Activated T-helper 2 cell treated with anti-CD3 and anti-CD28 coated beads, Interferon-gamma antibody, Interleukin-2, Interleukin-4, amounts not matched to agents 10 μg/mL and 5 μg/mL and 100 μg/mL, durations not matched to agents 14 hours and 24 hours and 36 hours (primary cell): Measurements from ENCODE around the gene NKAIN2. TPM values are rescaled to one million over a fixed set of nuclear protein-coding genes. Genes with fewer than 3 reads are reported as not detected.
"Not testable (repeated sequence)": the region's sequence is repeated elsewhere in the genome, so short reads cannot be mapped to it uniquely, and the experiment has no call there.

Source experiments
- DNase-seq: peaks from one replicate; pipeline ENCODE4 v3.0.0; 2021; ENCODE audit warnings: low spot score
- H3K27ac Mint-ChIP-seq: one replicate; pipeline ENCODE4 v1.8.0; 2021; ENCODE audit warnings: mixed read lengths
- H3K27me3 Mint-ChIP-seq: one replicate; pipeline ENCODE4 v1.8.0; 2021; ENCODE audit warnings: low read depth, mixed read lengths
- H3K36me3 Mint-ChIP-seq: one replicate; pipeline ENCODE4 v1.8.0; 2021; ENCODE audit warnings: low read depth, mixed read lengths
- H3K4me1 Mint-ChIP-seq: one replicate; pipeline ENCODE4 v1.8.0; 2021; ENCODE audit warnings: low read depth, mixed read lengths
- H3K4me3 Mint-ChIP-seq: one replicate; pipeline ENCODE4 v1.8.0; 2021; ENCODE audit warnings: low read depth, mild to moderate bottlenecking, moderate library complexity, mixed read lengths
- H3K9me3 Mint-ChIP-seq: one replicate; pipeline ENCODE4 v1.8.0; 2021; ENCODE audit warnings: mixed read lengths
- intact Hi-C: fragments of 100-400 bp; cut with micrococcal nuclease; formaldehyde crosslinking; loops from one replicate; pipeline ENCODE4 v1.15.1; 2023
- total RNA-seq: library from RNA; stranded (reverse); gene quantifications from 2 replicates; pipeline ENCODE4 v1.2.3, GENCODE V29; 2022

NKAIN2 gene
- total RNA-seq, 1 donor from 2014 or later = not detected

- Mint-ChIP-seq H3K4me1 (no peaks in the 10 kb centered on the region), H3K27ac (no peak overlapping the region), H3K27me3 (no peaks in the 10 kb centered on the region), H3K4me3 (no peak overlapping the region), H3K9me3 (no peaks in the 10 kb centered on the region), H3K36me3 (no peaks in the 10 kb centered on the region)
- intact Hi-C loops = no loop called here
- DNase-seq = no peak
Observed at GRCh38 chr6:124446961-124447360, 643.3 kb downstream of the NKAIN2 start.

- DNase-seq = no peak
- Mint-ChIP-seq H3K9me3 (no peaks in the 10 kb centered on the region), H3K4me3 (no peak overlapping the region), H3K27ac (no peak overlapping the region), H3K27me3 (no peaks in the 10 kb centered on the region), H3K36me3 (no peaks in the 10 kb centered on the region), H3K4me1 (no peaks in the 10 kb centered on the region)
- intact Hi-C loops = no loop called here
Observed at GRCh38 chr6:124459268-124459667, 655.6 kb downstream of the NKAIN2 start.

- Mint-ChIP-seq H3K27ac (no peak overlapping the region), H3K4me3 (no peak overlapping the region), H3K4me1 (no peaks in the 10 kb centered on the region), H3K9me3 (no peaks in the 10 kb centered on the region), H3K27me3 (no peaks in the 10 kb centered on the region), H3K36me3 (no peaks in the 10 kb centered on the region)
- DNase-seq = no peak
- intact Hi-C loops = no loop called here
Observed at GRCh38 chr6:124462750-124463149, 659.1 kb downstream of the NKAIN2 start.

- no peak overlapping the region for H3K4me3 Mint-ChIP-seq
- no peaks in the 10 kb centered on the region for H3K27me3 Mint-ChIP-seq
- no peaks in the 10 kb centered on the region for H3K36me3 Mint-ChIP-seq
- no peaks in the 10 kb centered on the region for H3K4me1 Mint-ChIP-seq
- intact Hi-C loops = no loop called here
- no peaks in the 10 kb centered on the region for H3K9me3 Mint-ChIP-seq
- no peak overlapping the region for H3K27ac Mint-ChIP-seq
- no peak for DNase-seq
Observed at GRCh38 chr6:124463271-124463670, 659.6 kb downstream of the NKAIN2 start.

GRCh38 chr6:124464600-124464999 is 660.9 kb downstream of the NKAIN2 start:
- H3K27ac Mint-ChIP-seq, H3K4me1 Mint-ChIP-seq, intact Hi-C loops, H3K9me3 Mint-ChIP-seq, H3K4me3 Mint-ChIP-seq, DNase-seq, H3K36me3 Mint-ChIP-seq, H3K27me3 Mint-ChIP-seq: not testable (repeated sequence)

GRCh38 chr6:124466949-124467348 is 663.3 kb downstream of the NKAIN2 start:
- H3K27me3 Mint-ChIP-seq = no peaks in the 10 kb centered on the region
- no peak for DNase-seq
- H3K36me3 Mint-ChIP-seq = no peaks in the 10 kb centered on the region
- no peaks in the 10 kb centered on the region for H3K4me1 Mint-ChIP-seq
- intact Hi-C loops = no loop called here
- no peaks in the 10 kb centered on the region for H3K9me3 Mint-ChIP-seq
- H3K27ac Mint-ChIP-seq = no peak overlapping the region
- no peak overlapping the region for H3K4me3 Mint-ChIP-seq

GRCh38 chr6:124467366-124467765 is 663.7 kb downstream of the NKAIN2 start:
- no peaks in the 10 kb centered on the region for H3K9me3 Mint-ChIP-seq
- intact Hi-C loops = no loop called here
- H3K4me3 Mint-ChIP-seq = no peak overlapping the region
- DNase-seq = no peak
- no peak overlapping the region for H3K27ac Mint-ChIP-seq
- no peaks in the 10 kb centered on the region for H3K27me3 Mint-ChIP-seq
- H3K4me1 Mint-ChIP-seq = no peaks in the 10 kb centered on the region
- H3K36me3 Mint-ChIP-seq = no peaks in the 10 kb centered on the region

GRCh38 chr6:124470803-124471202 is 667.1 kb downstream of the NKAIN2 start:
- Mint-ChIP-seq H3K27me3 (no peaks in the 10 kb centered on the region), H3K4me3 (no peak overlapping the region), H3K9me3 (no peaks in the 10 kb centered on the region), H3K4me1 (no peaks in the 10 kb centered on the region), H3K36me3 (no peaks in the 10 kb centered on the region), H3K27ac (no peak overlapping the region)
- no peak for DNase-seq
- intact Hi-C loops = no loop called here

GRCh38 chr6:124475176-124475575 is 671.5 kb downstream of the NKAIN2 start:
- intact Hi-C loops = no loop called here
- Mint-ChIP-seq H3K27ac (no peak overlapping the region), H3K27me3 (no peaks in the 10 kb centered on the region), H3K9me3 (no peaks in the 10 kb centered on the region), H3K36me3 (no peaks in the 10 kb centered on the region), H3K4me3 (no peak overlapping the region), H3K4me1 (no peaks in the 10 kb centered on the region)
- no peak for DNase-seq

- intact Hi-C loops = no loop called here
- Mint-ChIP-seq H3K27me3 (no peaks in the 10 kb centered on the region), H3K4me1 (no peaks in the 10 kb centered on the region), H3K9me3 (no peaks in the 10 kb centered on the region), H3K4me3 (no peak overlapping the region), H3K27ac (no peak overlapping the region), H3K36me3 (no peaks in the 10 kb centered on the region)
- no peak for DNase-seq
Observed at GRCh38 chr6:124478906-124479305, 675.2 kb downstream of the NKAIN2 start.

GRCh38 chr6:124479991-124480430 is 676.3 kb downstream of the NKAIN2 start:
- no peak overlapping the region for H3K27ac Mint-ChIP-seq
- intact Hi-C loops = no loop called here
- no peaks in the 10 kb centered on the region for H3K9me3 Mint-ChIP-seq
- H3K36me3 Mint-ChIP-seq = no peaks in the 10 kb centered on the region
- H3K4me3 Mint-ChIP-seq = no peak overlapping the region
- no peak for DNase-seq
- H3K4me1 Mint-ChIP-seq = no peaks in the 10 kb centered on the region
- H3K27me3 Mint-ChIP-seq = no peaks in the 10 kb centered on the region

- intact Hi-C loops = no loop called here
- Mint-ChIP-seq H3K4me1 (no peaks in the 10 kb centered on the region), H3K4me3 (no peak overlapping the region), H3K36me3 (no peaks in the 10 kb centered on the region), H3K27ac (no peak overlapping the region), H3K9me3 (no peaks in the 10 kb centered on the region), H3K27me3 (no peaks in the 10 kb centered on the region)
- no peak for DNase-seq
Observed at GRCh38 chr6:124482071-124482491, 678.4 kb downstream of the NKAIN2 start.

- no peak overlapping the region for H3K4me3 Mint-ChIP-seq
- no peaks in the 10 kb centered on the region for H3K4me1 Mint-ChIP-seq
- no peaks in the 10 kb centered on the region for H3K36me3 Mint-ChIP-seq
- intact Hi-C loops = no loop called here
- H3K9me3 Mint-ChIP-seq = no peaks in the 10 kb centered on the region
- no peak overlapping the region for H3K27ac Mint-ChIP-seq
- no peaks in the 10 kb centered on the region for H3K27me3 Mint-ChIP-seq
- no peak for DNase-seq
Observed at GRCh38 chr6:124487623-124488431, 684.2 kb downstream of the NKAIN2 start.
